GM11168 (cell line): ENCODE measurements around the gene FYB1.
"Not testable (repeated sequence)": the region's sequence is repeated elsewhere in the genome, so short reads cannot be mapped to it uniquely, and the experiment has no call there.

Source experiments
- in situ Hi-C: fragments of 300-500 bp; cut with MboI; formaldehyde crosslinking; loops from one replicate; pipeline ENCODE4 v1.12.0; 2022; ENCODE audit warnings: low sequenced_read_pairs; ENCODE audit not compliant: unreplicated experiment

FYB1 gene

GRCh38 chr5:39219437-39219836 lies at the start of gene FYB1:
Gene FYB1 (minus strand): TSS chr5:39219563. CDS start chr5:39202960, 16,603 bp downstream.
- in situ Hi-C loops = no loop called here

DNA sequence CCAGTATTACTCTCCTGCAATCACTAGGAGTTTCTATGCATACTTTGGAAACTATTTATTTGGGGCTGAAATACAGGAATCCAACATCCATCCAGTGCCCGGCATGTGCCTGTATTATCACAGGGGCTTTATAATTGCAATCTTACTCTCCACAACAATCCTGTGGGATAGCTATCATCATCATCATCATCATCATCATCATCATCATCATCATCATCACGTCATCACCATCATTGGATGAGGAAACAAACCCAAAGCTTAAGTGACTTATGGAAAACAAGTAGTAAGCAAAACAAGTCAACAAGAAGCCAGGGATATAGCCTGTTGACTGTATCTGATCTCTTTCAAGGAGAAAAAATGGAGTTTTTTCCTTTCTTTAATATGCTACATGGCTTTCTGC lies 47.8 kb upstream of the FYB1 start:
- in situ Hi-C loops = no loop called here

DNA sequence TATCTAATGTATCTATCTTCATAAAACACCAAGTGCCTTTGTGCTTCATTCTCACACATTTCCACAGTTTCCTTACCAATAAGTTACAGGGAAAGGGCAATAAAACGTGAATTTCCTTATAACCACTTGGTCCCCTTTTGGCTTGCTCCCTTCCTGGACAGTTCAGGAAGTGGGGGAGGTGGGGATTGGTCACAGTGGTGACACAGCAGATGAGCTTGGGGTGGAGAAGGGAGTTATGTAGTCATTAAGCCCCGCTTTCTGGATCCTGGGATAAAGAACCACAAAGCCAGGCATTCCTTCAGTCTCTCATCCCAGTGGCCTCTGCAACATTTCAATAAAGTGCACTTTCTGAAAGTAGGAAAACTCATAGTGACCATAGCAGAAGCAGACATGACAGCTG lies 47.1 kb upstream of the FYB1 start:
- in situ Hi-C loops = no loop called here

DNA sequence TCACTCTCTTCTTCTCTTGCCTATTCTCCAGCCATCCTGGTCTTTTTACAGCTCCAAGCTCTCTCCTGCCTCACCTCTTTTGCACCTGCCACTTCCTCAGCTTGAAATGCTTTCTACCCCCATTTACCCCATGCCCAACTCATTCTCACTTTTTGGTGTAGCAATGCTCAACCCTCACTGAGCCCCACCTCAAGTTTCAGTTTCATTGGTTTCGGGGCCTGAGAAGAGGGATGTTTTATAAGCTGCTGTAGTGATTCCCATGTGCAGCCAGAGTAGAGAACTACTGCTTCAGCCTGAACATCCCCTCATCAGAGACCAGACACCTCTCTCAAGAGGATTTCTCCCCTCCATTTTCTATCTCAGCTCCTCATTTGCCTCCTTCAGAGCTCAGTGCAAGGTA lies 45.2 kb upstream of the FYB1 start:
- in situ Hi-C loops = loop anchor here (5.0 kb wide), 1 partner anchor 42 kb away; no protein-coding TSS in a partner anchor

DNA sequence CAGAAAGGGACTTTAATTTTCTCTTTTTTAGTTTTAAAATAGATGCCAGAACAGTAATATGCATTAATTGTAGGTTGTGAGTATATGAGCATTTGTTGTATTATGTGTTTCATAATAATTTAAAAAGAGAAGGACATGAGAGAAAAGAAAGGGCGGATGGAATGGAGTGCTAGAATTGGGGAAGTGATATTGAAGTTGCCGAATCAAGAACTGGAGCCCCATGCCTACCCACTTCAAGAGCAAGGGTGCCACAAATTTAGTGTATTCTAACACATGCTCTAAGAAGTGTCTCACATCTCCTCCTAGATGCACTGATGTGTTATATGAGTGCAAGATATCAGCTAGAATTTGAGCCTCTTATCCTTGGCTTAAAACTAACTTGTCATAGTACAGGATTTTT lies 43.6 kb upstream of the FYB1 start:
- in situ Hi-C loops = loop anchor here (5.0 kb wide), 1 partner anchor 41 kb away; no protein-coding TSS in a partner anchor

DNA sequence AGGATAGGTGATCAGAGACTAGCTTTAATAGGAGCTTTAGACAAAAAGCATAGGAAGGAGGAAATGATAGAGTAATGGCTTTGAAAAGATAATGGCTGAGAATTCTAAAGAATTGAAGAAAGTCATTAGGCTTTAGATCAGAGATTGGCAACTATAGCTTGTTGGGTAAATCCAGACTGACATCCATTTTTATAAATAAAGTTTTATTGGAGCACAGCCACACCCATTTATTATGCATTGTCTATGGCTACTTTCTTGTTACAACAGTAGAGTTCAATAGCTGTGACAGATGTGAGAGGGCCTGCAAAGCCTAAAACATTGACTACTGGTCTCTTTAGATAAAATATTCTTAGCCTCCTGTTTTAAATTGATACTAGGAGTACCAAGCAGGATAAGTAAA lies 40.7 kb upstream of the FYB1 start:
- in situ Hi-C loops = loop anchor here (5.0 kb wide), 1 partner anchor 38 kb away; no protein-coding TSS in a partner anchor

GRCh38 chr5:39257554-39257953 lies 38.2 kb upstream of the FYB1 start:
- in situ Hi-C loops = no loop called here

DNA sequence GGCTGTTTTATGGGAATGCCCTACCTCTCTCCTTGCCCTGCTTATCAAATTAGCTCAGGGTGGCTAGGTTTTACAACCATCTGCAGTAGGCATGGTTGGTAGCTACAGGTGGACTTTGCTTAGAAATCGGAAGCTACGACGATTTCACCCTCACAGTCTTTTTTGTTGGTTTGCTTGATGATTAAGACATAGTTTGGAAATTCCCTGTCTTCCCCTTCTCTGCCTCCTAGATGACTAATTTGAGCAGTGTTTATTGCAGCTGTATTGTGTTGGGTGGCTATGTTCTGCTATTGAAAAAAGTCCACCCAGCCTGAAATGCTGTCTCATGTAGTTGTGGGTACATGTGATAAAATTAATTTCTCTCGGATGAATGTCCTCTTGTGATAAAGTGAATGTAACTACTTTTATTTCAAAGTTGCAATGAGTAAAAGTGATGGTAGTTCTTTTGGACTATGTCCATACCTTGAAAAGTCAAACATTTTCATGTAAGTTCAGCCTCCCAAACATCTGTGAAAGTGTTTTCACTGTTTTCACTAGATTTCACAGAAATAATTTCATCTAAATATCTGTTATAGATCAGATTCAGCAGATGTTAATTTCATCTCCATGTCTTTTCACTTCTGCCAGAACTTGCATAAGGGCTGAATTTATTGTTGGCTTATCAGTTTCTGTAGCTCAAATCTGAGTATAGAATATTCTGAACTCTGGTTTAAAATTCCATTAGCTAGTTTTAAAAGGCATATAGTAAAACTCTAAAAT lies 37.3 kb upstream of the FYB1 start:
- in situ Hi-C loops = no loop called here

DNA sequence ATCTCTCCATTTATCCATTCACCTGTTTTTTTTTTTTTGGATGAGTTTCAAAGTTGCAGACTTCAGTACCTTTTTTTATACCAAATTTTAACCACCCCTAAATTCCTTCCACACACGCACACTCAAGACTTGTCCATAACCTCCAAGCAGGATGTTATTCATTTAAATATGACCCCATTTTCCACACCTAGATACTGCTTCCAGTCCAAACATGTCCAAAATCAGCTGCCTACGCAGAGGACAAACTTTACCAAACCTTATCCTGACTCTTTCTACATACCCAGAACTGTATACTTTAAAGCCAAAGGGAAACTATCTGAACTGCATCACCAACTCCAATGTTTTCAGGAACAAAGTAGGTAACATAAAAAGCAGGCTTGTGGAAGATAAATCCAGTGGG lies 36.0 kb upstream of the FYB1 start:
- in situ Hi-C loops = no loop called here

DNA sequence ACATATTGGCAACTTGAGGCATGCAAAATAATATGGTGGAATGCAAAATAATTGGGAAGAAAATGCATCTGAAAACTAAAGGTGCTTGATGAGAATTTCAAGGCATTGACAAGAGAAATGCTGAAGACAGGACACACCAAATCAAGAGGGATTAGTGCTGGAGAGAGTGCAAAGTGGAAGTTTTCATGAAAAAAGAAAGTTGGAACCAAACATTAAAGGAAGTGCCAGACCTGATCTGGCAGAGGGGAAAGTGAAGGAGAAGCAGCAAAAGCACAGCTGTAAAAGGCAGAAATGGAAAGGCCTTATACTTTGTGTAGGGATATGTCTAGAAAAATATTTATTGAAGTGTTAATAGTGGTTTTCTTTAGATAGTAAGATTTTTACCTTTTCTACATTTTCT lies 35.3 kb upstream of the FYB1 start:
- in situ Hi-C loops = no loop called here

DNA sequence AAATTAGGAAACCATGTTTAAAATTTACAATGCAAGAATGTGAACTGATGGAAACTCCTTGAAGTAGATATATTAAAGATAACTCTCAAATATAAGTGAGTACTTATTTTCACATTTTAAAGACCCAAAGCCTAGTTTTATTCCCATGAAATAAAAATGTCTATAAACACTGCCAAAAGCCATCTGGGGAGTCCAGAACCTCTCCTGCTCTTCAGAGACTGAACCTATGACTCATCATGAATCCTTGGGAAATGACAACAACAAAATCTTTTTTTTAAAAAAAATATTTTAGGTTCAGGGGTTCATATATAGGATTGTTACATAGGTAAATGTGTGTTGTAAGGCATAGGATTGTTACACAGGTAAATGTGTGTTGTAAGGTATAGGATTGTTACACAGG lies 33.8 kb upstream of the FYB1 start:
- in situ Hi-C loops = no loop called here

DNA sequence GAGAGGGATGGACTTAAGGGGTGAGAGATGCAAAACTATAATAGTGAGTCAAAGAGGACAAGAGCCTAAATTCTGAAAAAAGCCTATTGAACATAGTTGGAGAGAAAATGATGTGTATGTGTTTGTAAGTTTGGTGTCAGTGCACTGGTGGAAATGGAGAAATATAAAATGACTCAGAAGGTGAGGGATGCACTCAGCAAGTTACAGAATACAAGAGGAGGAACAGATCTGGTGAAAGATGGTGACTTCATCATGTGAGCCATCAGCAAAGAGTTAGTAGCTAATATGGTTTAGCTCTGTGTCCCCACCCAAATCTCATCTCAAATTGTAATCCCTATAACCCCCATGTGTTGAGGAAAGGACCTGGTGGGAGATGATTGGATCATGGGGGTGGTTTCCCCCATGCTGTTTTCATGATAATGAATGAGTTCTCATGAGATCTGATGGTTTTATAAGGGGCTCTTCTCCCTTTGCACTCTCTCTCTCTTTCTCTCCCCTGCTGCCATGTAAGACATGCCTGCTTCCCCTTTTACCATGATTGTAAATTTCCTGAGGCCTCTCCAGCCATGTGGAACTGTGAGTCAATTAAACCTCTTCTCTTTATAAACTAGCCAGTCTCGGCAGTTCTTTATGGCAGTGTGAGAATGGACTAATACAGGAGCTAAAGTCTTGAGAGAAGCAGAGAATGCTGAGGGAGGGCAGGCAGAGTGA lies 30.4 kb upstream of the FYB1 start:
- in situ Hi-C loops = no loop called here

GRCh38 chr5:39249069-39249468 lies 29.7 kb upstream of the FYB1 start:
- in situ Hi-C loops = no loop called here

DNA sequence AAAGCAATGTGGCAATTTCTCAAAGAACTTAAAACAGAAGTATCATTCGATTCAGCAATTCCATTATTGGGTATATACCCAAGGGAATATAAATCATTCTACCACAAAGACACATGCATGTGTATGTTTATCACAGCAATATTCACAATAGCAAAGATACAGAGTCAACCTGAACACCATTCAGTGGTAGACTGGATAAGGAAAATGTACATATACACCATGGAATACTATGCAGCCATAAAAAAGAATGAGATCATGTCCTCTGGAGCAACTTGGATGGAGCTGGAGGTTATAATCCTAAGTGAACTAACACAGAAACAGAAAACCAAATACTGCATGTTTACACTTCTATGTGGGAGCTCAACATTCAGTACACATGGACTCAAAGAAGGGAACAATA lies 21.4 kb upstream of the FYB1 start:
- in situ Hi-C loops = no loop called here

DNA sequence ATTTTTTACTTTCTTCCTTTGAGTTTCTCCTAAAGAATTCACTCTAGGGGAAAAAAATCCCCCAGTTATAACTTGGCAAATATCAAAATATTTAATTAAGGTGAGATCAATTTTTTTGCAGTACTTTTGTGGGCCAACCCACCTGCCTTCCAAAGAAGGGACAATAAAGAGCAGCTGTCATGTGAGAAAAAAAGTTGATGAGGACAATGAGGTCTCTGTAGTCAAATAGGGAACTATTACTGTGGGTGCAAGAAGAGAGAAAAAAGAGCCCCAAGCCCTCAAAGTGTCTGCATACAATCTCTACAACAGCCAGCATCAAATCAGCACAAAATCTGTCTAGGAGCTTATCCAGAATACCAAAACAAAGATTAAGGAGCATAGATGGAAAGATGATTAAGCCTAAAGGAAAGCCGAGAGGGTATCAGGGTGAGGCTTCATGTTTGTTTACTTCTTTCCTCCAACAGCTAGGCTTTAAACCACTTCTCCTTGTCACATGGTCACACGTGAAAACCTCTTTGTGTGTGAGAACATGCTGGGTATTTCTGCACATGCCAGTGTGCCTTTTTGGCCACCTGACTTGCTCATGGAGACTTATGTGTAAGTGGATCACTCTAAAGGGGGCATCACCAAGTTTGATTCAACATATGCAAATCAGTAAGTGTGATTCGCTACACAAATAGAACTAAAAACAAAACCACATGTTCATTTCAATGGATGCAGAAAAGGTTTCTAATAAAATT lies 19.2 kb upstream of the FYB1 start:
- in situ Hi-C loops = no loop called here

DNA sequence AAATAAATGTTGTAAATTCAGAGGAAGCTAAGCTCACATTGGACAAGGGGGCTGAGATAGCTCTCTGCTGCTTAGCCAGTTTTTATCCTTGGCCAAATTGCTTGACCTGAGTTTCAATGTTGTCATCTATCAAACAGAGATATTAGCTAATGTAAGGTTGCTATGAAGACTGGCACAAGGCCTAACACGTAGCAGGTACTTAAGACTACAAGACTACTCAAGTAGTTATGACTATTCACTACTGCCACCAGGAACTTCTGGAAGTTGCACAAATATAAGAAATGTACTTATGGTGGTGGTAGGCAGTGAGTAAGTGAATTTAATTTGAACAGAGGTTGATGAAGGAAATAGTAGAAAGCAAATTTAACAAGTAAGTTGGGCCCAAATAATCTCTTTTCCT lies 17.4 kb upstream of the FYB1 start:
- in situ Hi-C loops = no loop called here

GRCh38 chr5:39235648-39236047 lies 16.3 kb upstream of the FYB1 start:
- in situ Hi-C loops = no loop called here

GRCh38 chr5:39234494-39234893 lies 15.1 kb upstream of the FYB1 start:
- in situ Hi-C loops = not testable (repeated sequence)

- in situ Hi-C loops = no loop called here
Measured at GRCh38 chr5:39233783-39234182, 14.4 kb upstream of the FYB1 start.

DNA sequence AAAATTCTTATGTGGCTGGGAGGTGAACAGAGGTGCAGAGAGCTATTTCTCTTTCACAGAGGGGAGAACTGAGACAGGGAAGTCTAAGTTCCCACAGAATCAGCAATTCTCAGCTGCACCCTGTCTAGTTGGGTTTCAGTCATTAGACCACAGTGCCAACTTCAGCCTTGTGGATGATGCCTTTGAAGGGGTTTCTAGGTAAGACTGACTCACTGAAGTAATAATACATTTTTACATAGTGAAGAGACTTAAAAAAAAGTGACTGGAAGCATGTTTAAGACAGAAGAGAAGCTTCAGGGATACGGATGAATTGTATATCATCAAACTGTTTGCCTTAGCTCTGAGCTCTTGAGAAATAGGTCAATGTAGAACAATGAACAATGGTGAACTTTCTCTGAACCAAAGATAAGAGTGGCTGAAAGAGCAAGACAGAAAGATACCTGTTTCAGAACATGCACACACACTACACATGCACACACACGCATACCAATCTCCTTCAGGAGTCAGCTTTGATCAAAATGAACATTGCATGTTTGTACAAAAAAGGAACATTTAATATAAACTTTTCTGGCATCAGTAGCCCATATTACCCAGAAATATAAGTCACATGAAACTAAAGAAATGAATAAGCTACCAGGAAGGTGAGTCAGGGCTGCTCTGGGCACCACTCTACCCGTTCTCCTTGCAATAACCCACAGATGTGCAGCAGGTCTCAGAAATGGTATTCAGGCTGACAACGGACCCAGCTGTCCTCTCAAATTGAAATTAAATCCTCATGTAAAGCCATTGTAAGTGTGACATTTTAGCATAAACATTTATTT lies 12.6 kb upstream of the FYB1 start:
- in situ Hi-C loops = no loop called here
